Measurements from ENCODE around the gene GNB1. TPM values are rescaled to one million over a fixed set of nuclear protein-coding genes. Genes with fewer than 3 reads are reported as not detected.
A peak's percentile ranks its signal among the peaks of the same experiment; 100 is the strongest.
"Not testable (repeated sequence)": the region's sequence is repeated elsewhere in the genome, so short reads cannot be mapped to it uniquely, and the experiment has no call there.

Gene GNB1
- polyA plus RNA-seq, 2 donors, result 43.3 to 66.1 TPM

- peaks cover 9 to 35% of the 10 kb centered on the region in 2 donors for H3K4me1 ChIP-seq (ENCODE audit: control insufficient read depth in 2 of 2, insufficient read depth in 2 of 2, low read length in 1 of 2)
- no peaks in the 10 kb centered on the region for H3K27me3 ChIP-seq (ENCODE audit: control insufficient read depth in 1 of 2, insufficient read depth in 2 of 2, low read length in 2 of 2)
- H3K36me3 ChIP-seq (ENCODE audit: control insufficient read depth in 2 of 2, insufficient read depth in 2 of 2, low read length in 1 of 2), result no peaks in the 10 kb centered on the region
- peak overlapping the region; percentile 94 to 98 for H3K27ac ChIP-seq (ENCODE audit: low read depth in 2 of 2, low read length in 1 of 2)
- WGBS, 2 donors, result 29 to 30% methylated on average over 21 of the region's 21 CpGs
- H3K9me3 ChIP-seq (ENCODE audit: control insufficient read depth in 2 of 2, insufficient read depth in 1 of 2, low read depth in 1 of 2, low read length in 1 of 2), result no peaks in the 10 kb centered on the region
- H3K4me3 ChIP-seq (ENCODE audit: low read depth in 1 of 2, low read length in 2 of 2), result peak overlapping the region; percentile 67 to 74
These were observed 1.3 kb upstream of the GNB1 start for GRCh38 chr1:1892079-1892762.

DNA sequence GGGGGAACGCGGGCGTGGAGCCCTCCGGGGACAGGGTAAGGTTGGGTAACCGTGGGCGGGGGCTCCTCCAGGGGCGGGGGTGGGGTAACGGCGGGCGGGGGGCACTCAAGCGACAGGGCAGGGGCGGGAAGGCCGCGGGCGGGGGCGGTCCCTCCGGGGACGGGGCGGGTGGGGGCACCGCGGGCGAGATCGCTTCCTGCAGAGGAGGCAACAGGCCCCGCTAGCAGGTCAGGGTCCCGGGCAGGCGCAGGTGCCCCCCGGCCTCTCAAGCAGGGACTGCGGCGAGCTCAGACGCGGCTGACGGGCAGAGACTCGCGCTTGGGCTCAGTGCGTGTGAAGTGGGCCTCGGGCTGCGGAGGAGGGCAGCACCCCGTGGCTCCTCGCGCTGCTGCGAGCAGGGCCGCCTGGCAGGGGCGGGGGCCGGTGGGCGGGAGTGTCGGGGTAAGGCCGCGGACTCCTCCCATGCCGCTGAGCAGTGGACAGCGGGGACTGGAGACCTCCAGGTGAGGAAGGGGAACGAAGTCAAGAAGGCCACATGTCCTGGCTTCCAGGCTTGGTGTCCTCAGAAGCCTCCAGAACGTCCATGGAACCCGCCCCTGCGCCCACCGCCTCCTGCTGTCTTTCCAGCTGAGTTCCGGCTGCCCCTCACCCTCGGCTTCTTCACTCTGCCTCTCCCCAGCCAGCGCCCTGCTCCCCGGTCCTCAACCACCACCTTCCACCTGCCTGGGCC is 627 bp upstream of the GNB1 start:
- WGBS, 2 donors, result 1 to 2% methylated on average over 31 to 59 of the region's 59 CpGs

GRCh38 chr1:1889847-1890505 is 911 bp downstream of the GNB1 start:
- 0 to 1% methylated on average over 60 to 88 of the region's 88 CpGs for WGBS, 2 donors
- Histone ChIP-seq H3K9me3 (ENCODE audit: control insufficient read depth in 2 of 2, insufficient read depth in 1 of 2, low read depth in 1 of 2, low read length in 1 of 2) (no peaks in the 10 kb centered on the region), H3K4me1 (ENCODE audit: control insufficient read depth in 2 of 2, insufficient read depth in 2 of 2, low read length in 1 of 2) (peaks cover 9 to 31% of the 10 kb centered on the region in 2 donors), H3K4me3 (ENCODE audit: low read depth in 1 of 2, low read length in 2 of 2) (peak overlapping the region; percentile 74), H3K27ac (ENCODE audit: low read depth in 2 of 2, low read length in 1 of 2) (peak overlapping the region; percentile 85 to 98), H3K27me3 (ENCODE audit: control insufficient read depth in 1 of 2, insufficient read depth in 2 of 2, low read length in 2 of 2) (no peaks in the 10 kb centered on the region), H3K36me3 (ENCODE audit: control insufficient read depth in 2 of 2, insufficient read depth in 2 of 2, low read length in 1 of 2) (no peaks in the 10 kb centered on the region)

More for the DNA sequence above, 627 bp upstream of the GNB1 start:
- Histone ChIP-seq H3K27ac (ENCODE audit: low read depth in 2 of 2, low read length in 1 of 2) (peak overlapping the region; percentile 94 to 98), H3K4me1 (ENCODE audit: control insufficient read depth in 2 of 2, insufficient read depth in 2 of 2, low read length in 1 of 2) (peaks cover 9 to 35% of the 10 kb centered on the region in 2 donors), H3K4me3 (ENCODE audit: low read depth in 1 of 2, low read length in 2 of 2) (peak overlapping the region; percentile 74), H3K36me3 (ENCODE audit: control insufficient read depth in 2 of 2, insufficient read depth in 2 of 2, low read length in 1 of 2) (no peaks in the 10 kb centered on the region), H3K9me3 (ENCODE audit: control insufficient read depth in 2 of 2, insufficient read depth in 1 of 2, low read depth in 1 of 2, low read length in 1 of 2) (no peaks in the 10 kb centered on the region), H3K27me3 (ENCODE audit: control insufficient read depth in 1 of 2, insufficient read depth in 2 of 2, low read length in 2 of 2) (no peaks in the 10 kb centered on the region)

DNA sequence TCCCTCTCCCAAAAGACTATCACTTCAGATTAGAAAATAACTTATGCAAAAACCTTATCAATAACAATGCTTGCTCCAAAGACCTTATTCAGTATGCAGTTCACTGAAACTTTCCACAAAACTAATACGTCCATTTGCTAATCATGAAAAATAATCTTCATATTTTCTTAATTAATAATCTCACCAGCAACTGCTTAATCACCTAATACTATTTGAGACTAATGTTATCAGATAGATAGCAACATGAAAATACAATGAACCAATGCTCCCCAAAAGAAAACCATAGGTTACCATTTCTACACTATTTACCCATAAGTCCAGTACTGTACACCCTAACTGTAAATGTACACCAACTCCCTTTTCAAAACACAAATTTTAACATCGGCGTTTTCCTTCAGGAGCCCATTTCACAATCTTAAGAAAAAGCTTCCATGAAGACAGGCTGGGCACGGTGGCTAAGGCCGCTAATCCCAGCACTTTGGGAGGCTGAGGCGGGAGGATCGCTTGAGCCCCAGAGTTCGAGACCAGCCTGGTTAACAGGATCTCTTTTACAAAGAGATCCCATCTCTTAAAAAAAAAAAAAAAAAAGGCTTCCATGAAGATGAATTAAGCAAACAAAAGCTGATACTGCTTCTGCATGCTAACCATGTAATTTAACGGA is 1.7 kb downstream of the GNB1 start:
- Histone ChIP-seq H3K36me3 (ENCODE audit: control insufficient read depth in 2 of 2, insufficient read depth in 2 of 2, low read length in 1 of 2) (no peaks in the 10 kb centered on the region), H3K4me1 (ENCODE audit: control insufficient read depth in 2 of 2, insufficient read depth in 2 of 2, low read length in 1 of 2) (peaks cover 9 to 23% of the 10 kb centered on the region in 2 donors), H3K4me3 (ENCODE audit: low read depth in 1 of 2, low read length in 2 of 2) (peak overlapping the region in 1 of 2 donors; percentile 74), H3K9me3 (ENCODE audit: control insufficient read depth in 2 of 2, insufficient read depth in 1 of 2, low read depth in 1 of 2, low read length in 1 of 2) (no peaks in the 10 kb centered on the region), H3K27ac (ENCODE audit: low read depth in 2 of 2, low read length in 1 of 2) (no peak overlapping the region), H3K27me3 (ENCODE audit: control insufficient read depth in 1 of 2, insufficient read depth in 2 of 2, low read length in 2 of 2) (no peaks in the 10 kb centered on the region)
- WGBS, 2 donors, result 10 to 17% methylated on average over 9 of the region's 9 CpGs

- WGBS, 2 donors, result 71 to 78% methylated on average over 11 of the region's 11 CpGs
- not testable (repeated sequence) for H3K27ac ChIP-seq (ENCODE audit: low read depth in 2 of 2, low read length in 1 of 2); H3K4me1 ChIP-seq (ENCODE audit: control insufficient read depth in 2 of 2, insufficient read depth in 2 of 2, low read length in 1 of 2); H3K9me3 ChIP-seq (ENCODE audit: control insufficient read depth in 2 of 2, insufficient read depth in 1 of 2, low read depth in 1 of 2, low read length in 1 of 2); H3K4me3 ChIP-seq (ENCODE audit: low read depth in 1 of 2, low read length in 2 of 2); H3K27me3 ChIP-seq (ENCODE audit: control insufficient read depth in 1 of 2, insufficient read depth in 2 of 2, low read length in 2 of 2); H3K36me3 ChIP-seq (ENCODE audit: control insufficient read depth in 2 of 2, insufficient read depth in 2 of 2, low read length in 1 of 2)
These were observed 7.0 kb downstream of the GNB1 start for GRCh38 chr1:1883890-1884289.

DNA sequence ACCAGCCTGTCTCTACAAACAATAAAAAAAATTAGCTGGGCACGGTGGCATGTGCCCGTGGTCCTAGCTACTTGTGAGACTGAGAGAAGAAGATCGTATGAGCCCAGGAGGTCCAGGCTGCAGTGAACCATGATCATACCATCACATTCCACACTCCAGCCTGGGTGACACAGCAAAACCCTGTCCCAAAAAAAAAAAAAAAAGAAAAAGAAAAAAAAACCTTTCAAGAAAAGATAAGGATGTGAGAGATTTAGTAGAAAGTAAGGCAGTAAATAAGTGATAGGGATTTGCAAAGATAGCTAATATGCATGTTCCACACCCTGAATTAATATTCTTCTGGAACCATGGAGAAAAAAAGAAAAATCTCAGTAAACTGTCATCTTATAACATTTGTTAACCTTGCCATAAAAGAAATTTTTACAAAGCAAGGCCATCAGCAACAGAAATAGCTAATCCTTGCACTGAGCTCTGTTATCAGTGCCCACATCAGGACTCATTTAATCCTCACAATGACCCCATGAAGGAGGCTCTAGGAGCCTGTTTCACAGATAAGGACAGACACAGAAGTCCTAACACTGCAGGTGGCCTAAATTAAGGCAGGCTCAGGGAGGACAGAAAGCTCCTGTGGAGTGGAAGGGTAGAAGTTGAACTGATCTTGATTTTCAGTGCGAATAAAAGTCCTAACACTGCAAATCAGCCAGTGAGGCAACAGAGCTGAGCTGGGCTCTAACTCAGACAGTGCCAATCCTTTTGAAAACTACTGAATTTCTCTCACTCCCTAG is 7.6 kb downstream of the GNB1 start:
- no peak overlapping the region for H3K27ac ChIP-seq (ENCODE audit: low read depth in 2 of 2, low read length in 1 of 2)
- no peaks in the 10 kb centered on the region for H3K27me3 ChIP-seq (ENCODE audit: control insufficient read depth in 1 of 2, insufficient read depth in 2 of 2, low read length in 2 of 2)
- H3K4me3 ChIP-seq (ENCODE audit: low read depth in 1 of 2, low read length in 2 of 2), result no peak overlapping the region
- H3K36me3 ChIP-seq (ENCODE audit: control insufficient read depth in 2 of 2, insufficient read depth in 2 of 2, low read length in 1 of 2), result no peaks in the 10 kb centered on the region
- H3K4me1 ChIP-seq (ENCODE audit: control insufficient read depth in 2 of 2, insufficient read depth in 2 of 2, low read length in 1 of 2), result peaks cover 9 to 10% of the 10 kb centered on the region in 2 donors
- no peaks in the 10 kb centered on the region for H3K9me3 ChIP-seq (ENCODE audit: control insufficient read depth in 2 of 2, insufficient read depth in 1 of 2, low read depth in 1 of 2, low read length in 1 of 2)
- 46 to 53% methylated on average over 4 of the region's 4 CpGs for WGBS, 2 donors

DNA sequence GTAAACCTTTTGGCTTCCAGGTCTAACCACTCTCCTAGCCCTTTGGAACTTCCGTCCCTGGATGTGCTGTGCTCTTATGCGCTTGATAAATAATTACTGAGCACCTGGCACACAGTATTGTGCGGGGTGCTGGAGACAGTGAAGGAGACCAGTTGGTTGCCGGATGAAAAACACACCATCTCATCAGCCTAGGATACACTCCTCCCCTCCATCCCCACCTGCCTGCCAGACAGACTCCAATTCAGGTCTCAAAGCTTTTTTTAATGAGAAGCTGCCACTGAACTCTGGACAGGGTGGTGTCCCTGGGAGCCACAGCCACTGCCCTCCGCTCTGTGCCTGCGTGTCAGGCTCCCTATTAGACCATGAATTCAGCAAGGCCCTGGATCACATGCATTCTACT is 9.2 kb downstream of the GNB1 start:
- WGBS, 2 donors, result 75 to 87% methylated on average over 6 of the region's 6 CpGs
- Histone ChIP-seq H3K9me3 (ENCODE audit: control insufficient read depth in 2 of 2, insufficient read depth in 1 of 2, low read depth in 1 of 2, low read length in 1 of 2) (no peaks in the 10 kb centered on the region), H3K4me1 (ENCODE audit: control insufficient read depth in 2 of 2, insufficient read depth in 2 of 2, low read length in 1 of 2) (peaks cover 6 to 13% of the 10 kb centered on the region in 2 donors), H3K27ac (ENCODE audit: low read depth in 2 of 2, low read length in 1 of 2) (no peak overlapping the region), H3K36me3 (ENCODE audit: control insufficient read depth in 2 of 2, insufficient read depth in 2 of 2, low read length in 1 of 2) (no peaks in the 10 kb centered on the region), H3K27me3 (ENCODE audit: control insufficient read depth in 1 of 2, insufficient read depth in 2 of 2, low read length in 2 of 2) (no peaks in the 10 kb centered on the region), H3K4me3 (ENCODE audit: low read depth in 1 of 2, low read length in 2 of 2) (no peak overlapping the region)

DNA sequence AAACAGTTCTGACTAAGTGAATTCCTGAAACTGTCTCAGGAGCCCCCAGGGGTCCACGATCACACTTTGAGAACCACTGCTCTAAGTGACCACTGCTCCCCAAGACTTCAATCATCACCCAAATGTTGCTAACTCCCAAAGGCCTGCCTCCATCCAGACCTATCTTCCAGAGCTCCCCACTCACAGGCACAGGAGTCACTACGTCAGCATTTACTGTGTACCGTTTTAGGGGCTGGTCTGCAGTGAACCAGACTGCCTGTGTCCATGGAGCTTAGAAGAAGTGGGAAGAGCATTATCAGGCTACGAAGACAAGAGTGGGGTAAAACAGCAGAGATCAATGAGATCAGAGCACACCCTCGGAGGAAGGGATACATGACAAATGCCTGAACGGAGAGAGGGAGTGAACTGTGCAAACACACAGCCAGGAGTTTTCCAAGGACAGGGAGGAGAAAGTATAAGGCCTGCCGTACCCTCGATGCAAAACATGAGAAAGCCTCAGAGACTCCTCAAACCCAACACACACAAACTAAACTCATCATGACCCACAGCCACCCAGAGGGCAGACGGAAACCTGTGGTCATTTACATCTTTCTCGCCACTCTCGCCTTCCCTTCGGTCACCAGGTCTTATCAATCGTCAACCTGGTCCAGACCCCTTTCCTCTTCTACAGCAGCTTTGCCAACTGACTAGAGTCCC is 10.1 kb downstream of the GNB1 start:
- H3K27me3 ChIP-seq (ENCODE audit: control insufficient read depth in 1 of 2, insufficient read depth in 2 of 2, low read length in 2 of 2), result no peaks in the 10 kb centered on the region
- H3K27ac ChIP-seq (ENCODE audit: low read depth in 2 of 2, low read length in 1 of 2), result no peak overlapping the region
- H3K4me1 ChIP-seq (ENCODE audit: control insufficient read depth in 2 of 2, insufficient read depth in 2 of 2, low read length in 1 of 2), result peaks cover 6 to 18% of the 10 kb centered on the region in 2 donors
- peaks cover 0 to 4% of the 10 kb centered on the region in 2 donors for H3K36me3 ChIP-seq (ENCODE audit: control insufficient read depth in 2 of 2, insufficient read depth in 2 of 2, low read length in 1 of 2)
- H3K9me3 ChIP-seq (ENCODE audit: control insufficient read depth in 2 of 2, insufficient read depth in 1 of 2, low read depth in 1 of 2, low read length in 1 of 2), result no peaks in the 10 kb centered on the region
- 55 to 59% methylated on average over 13 of the region's 13 CpGs for WGBS, 2 donors
- H3K4me3 ChIP-seq (ENCODE audit: low read depth in 1 of 2, low read length in 2 of 2), result no peak overlapping the region
